Upper lobe of left lung (tissue), 4 donors: Measurements from ENCODE around the gene ACAP3.

ENCODE experiments used
- CTCF ChIP-seq, 6 experiments: fragments of 450-650 bp in 4 of 6; fragments of 200-600 bp in 2 of 6; sonication (generic) in 2 of 6; IDR thresholded peaks; one replicate each; pipeline ENCODE4 v1.5.1; 2016 to 2019; ENCODE audit warnings: antibody characterized with exemption in 6 of 6
- POLR2AphosphoS5 ChIP-seq, 2 donors: sonication (generic); formaldehyde crosslinking; IDR thresholded peaks; one replicate each; pipeline ENCODE4 v1.5.1; 2017; ENCODE audit warnings: antibody characterized with exemption in 2 of 2

DNA sequence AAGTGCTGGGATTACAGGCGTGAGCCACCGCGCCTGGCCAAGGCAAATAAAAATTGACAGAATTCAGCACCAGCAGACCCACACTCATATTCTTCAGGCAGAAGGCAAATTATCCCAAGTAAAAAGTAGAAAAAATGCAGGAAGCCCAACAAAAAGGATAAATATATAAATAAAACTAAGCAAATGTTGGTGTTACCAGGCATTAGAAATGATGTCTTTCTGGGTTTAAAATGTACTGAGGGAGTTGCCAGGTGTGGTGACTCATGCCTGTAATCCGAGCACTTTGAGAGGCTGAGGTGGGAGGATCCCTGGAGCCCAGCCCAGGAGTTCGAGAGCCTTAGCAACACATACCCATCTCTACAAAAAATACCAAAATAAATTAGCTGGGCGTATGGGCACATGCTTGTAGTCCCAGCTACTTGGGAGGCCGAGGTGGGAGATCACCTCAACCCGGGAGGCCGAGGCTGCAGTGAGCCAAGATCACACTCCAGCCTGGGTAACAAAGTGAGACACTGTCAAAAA, 10.5 kb upstream of the ACAP3 start:
- TF ChIP-seq CTCF (IDR thresholded peaks at IDR 0.05): no peak
- no peak for TF ChIP-seq POLR2AphosphoS5 (IDR thresholded peaks at IDR 0.05)
